HepG2 (cell line): Measurements from ENCODE around the gene ATP12A. TPM values are rescaled to one million over a fixed set of nuclear protein-coding genes. Genes with fewer than 3 reads are reported as not detected.

Experiments
- ATAC-seq: fragments of 200-7000 bp; cut with Tn5 transposase; 3 replicates; pipeline ENCODE4 v1.9.1; 2020; ENCODE audit warnings: mild to moderate bottlenecking, moderate library complexity
- BruUV-seq: library from RNA; stranded (reverse); fragments of 400-500 nt; replicated peaks from 2 replicates; lab custom pipeline; 2021; lab: Mats Ljungman, UMichigan
- CTCF ChIA-PET: fragments of 300-600 bp; formaldehyde crosslinking; extraction: SDS; loops from one replicate; lab custom pipeline; 2021; ENCODE audit warnings: low total read pairs, inconsistent platforms, low intra/inter-chr PET ratio; lab: Yijun Ruan, JAX
- POLR2A ChIA-PET: fragments of 350-600 bp; sonication (Branson Sonifier 250); formaldehyde crosslinking; loops from one replicate; lab custom pipeline; 2020; ENCODE audit warnings: antibody characterized with exemption, inconsistent platforms; lab: Yijun Ruan, JAX
- DNase-seq: peaks from one replicate; pipeline ENCODE4 v3.0.0-alpha.2; 2015; ENCODE audit warnings: low spot score
- FAIRE-seq: peaks from 3 replicates; lab custom pipeline; 2011; peaks lifted over from hg19 to GRCh38; lab: Jason Lieb, UNC
- H2AFZ ChIP-seq: one replicate; pipeline ENCODE4 v1.6.1; 2011; ENCODE audit warnings: low read length, inconsistent platforms
- H3K27ac ChIP-seq: fragments of 300-600 bp; 3 replicates; pipeline ENCODE4 v1.8.0; 2011; ENCODE audit warnings: mixed run types, mild to moderate bottlenecking, mixed read lengths, low read length, inconsistent platforms; ENCODE audit not compliant: insufficient read depth; ENCODE audit errors: extremely low read length
- H3K27me3 ChIP-seq, 2 experiments: fragments of 200-600 bp in 1 of 2; 2 replicates in 1 of 2; 3 replicates in 1 of 2; pipeline versions ENCODE4 v1.6.0 to v1.8.0; 2011; ENCODE audit warnings: low read length in 2 of 2, mild to moderate bottlenecking in 2 of 2, moderate library complexity in 2 of 2, inconsistent platforms in 1 of 2; ENCODE audit not compliant: insufficient read depth in 2 of 2, control insufficient read depth in 1 of 2
- H3K36me3 ChIP-seq, 2 experiments: fragments of 200-600 bp in 1 of 2; replicated peaks in 1 of 2; 2 replicates in 1 of 2; 3 replicates in 1 of 2; pipeline versions ENCODE4 v1.5.1 to v1.8.0; 2011; ENCODE audit warnings: low read length in 2 of 2, inconsistent platforms in 1 of 2; ENCODE audit not compliant: insufficient read depth in 2 of 2, control insufficient read depth in 1 of 2
- H3K4me1 ChIP-seq: 2 replicates; pipeline ENCODE4 v1.5.1; 2012; ENCODE audit warnings: low read length, inconsistent platforms; ENCODE audit not compliant: insufficient read depth
- H3K4me2 ChIP-seq: 2 replicates; pipeline ENCODE4 v1.6.0; 2011; ENCODE audit warnings: low read depth, low read length, inconsistent platforms
- H3K4me3 ChIP-seq, 3 experiments: fragments of 200-600 bp in 1 of 3; sonication (generic), shearing (Covaris generic) in 1 of 3; replicated peaks in 1 of 3; 2 replicates each; pipeline ENCODE4 v1.5.1; 2011 to 2016; ENCODE audit warnings: low read length in 3 of 3, inconsistent platforms in 2 of 3, low read depth in 2 of 3, mild to moderate bottlenecking in 2 of 3, control low read depth in 1 of 3, mixed read lengths in 1 of 3; ENCODE audit not compliant: insufficient read depth in 1 of 3
- H3K79me2 ChIP-seq: one replicate; pipeline ENCODE4 v1.6.1; 2011; ENCODE audit warnings: low read length, inconsistent platforms; ENCODE audit not compliant: insufficient read depth
- H3K9ac ChIP-seq: 2 replicates; pipeline ENCODE4 v1.6.0; 2011; ENCODE audit warnings: mild to moderate bottlenecking, low read depth, low read length, inconsistent platforms; ENCODE audit not compliant: insufficient read depth
- H3K9me3 ChIP-seq: 2 replicates; pipeline ENCODE4 v1.5.1; 2012; ENCODE audit warnings: mild to moderate bottlenecking, low read length
- H4K20me1 ChIP-seq: 2 replicates; pipeline ENCODE4 v1.6.0; 2011; ENCODE audit warnings: inconsistent platforms, mild to moderate bottlenecking, low read length, moderate library complexity; ENCODE audit not compliant: insufficient read depth
- HES4 ChIP-seq: sonication (generic); formaldehyde crosslinking; IDR thresholded peaks from 2 replicates; pipeline ENCODE4 v1.9.0; 2021; ENCODE audit warnings: mild to moderate bottlenecking, missing genetic modification reagents, borderline replicate concordance
- PHB2 ChIP-seq: fragments of 450-650 bp; IDR thresholded peaks from 2 replicates; pipeline ENCODE4 v1.6.1; 2018; ENCODE audit not compliant: partially characterized antibody
- RELA ChIP-seq: sonication (generic); formaldehyde crosslinking; IDR thresholded peaks from 2 replicates; pipeline ENCODE4 v1.4.0; 2020; ENCODE audit warnings: missing genetic modification reagents
- SAFB2 ChIP-seq: sonication (generic); formaldehyde crosslinking; IDR thresholded peaks from 2 replicates; pipeline ENCODE4 v1.5.1; 2020; ENCODE audit warnings: missing genetic modification reagents, low read depth, mild to moderate bottlenecking, borderline replicate concordance
- SRSF9 ChIP-seq: fragments of 200-400 bp; formaldehyde crosslinking; IDR thresholded peaks from 2 replicates; pipeline ENCODE4 v1.6.1; 2018; ENCODE audit warnings: borderline replicate concordance, mild to moderate bottlenecking, low read depth, low read length; ENCODE audit not compliant: insufficient read depth, poor library complexity, severe bottlenecking
- STAG1 ChIP-seq: sonication (generic); formaldehyde crosslinking; IDR thresholded peaks from 2 replicates; pipeline ENCODE4 v1.4.0; 2020; ENCODE audit warnings: missing genetic modification reagents
- WIZ ChIP-seq: sonication (generic); formaldehyde crosslinking; IDR thresholded peaks from 2 replicates; pipeline ENCODE4 v1.5.1; 2020; ENCODE audit warnings: mild to moderate bottlenecking, missing genetic modification reagents
- YY1 ChIP-seq: IDR thresholded peaks from 2 replicates; pipeline ENCODE4 v1.6.1; 2011; ENCODE audit warnings: low read length, low read depth, moderate library complexity, mild to moderate bottlenecking; ENCODE audit not compliant: insufficient read depth, insufficient replicate concordance
- ZNF10 ChIP-seq: sonication (generic); formaldehyde crosslinking; IDR thresholded peaks from 2 replicates; pipeline ENCODE4 v1.4.0; 2020; ENCODE audit warnings: mild to moderate bottlenecking, low read depth, missing genetic modification reagents, borderline replicate concordance
- ZNF343 ChIP-seq: sonication (generic); formaldehyde crosslinking; IDR thresholded peaks from 2 replicates; pipeline ENCODE4 v1.4.0; 2020; ENCODE audit warnings: mild to moderate bottlenecking, missing genetic modification reagents
- ZNF558 ChIP-seq: sonication (generic); formaldehyde crosslinking; IDR thresholded peaks from 2 replicates; pipeline ENCODE4 v1.9.0; 2022; ENCODE audit warnings: mild to moderate bottlenecking, missing genetic modification reagents, borderline replicate concordance
- ZNF563 ChIP-seq: sonication (generic); formaldehyde crosslinking; IDR thresholded peaks from 2 replicates; pipeline ENCODE4 v1.8.0; 2022; ENCODE audit warnings: mild to moderate bottlenecking, moderate library complexity, missing genetic modification reagents
- ZNF598 ChIP-seq: sonication (generic); formaldehyde crosslinking; IDR thresholded peaks from 2 replicates; pipeline ENCODE4 v1.5.1; 2020; ENCODE audit warnings: mild to moderate bottlenecking, missing genetic modification reagents, borderline replicate concordance
- ZNF674 ChIP-seq: sonication (generic); formaldehyde crosslinking; IDR thresholded peaks from 2 replicates; pipeline ENCODE4 v1.5.0; 2020; ENCODE audit warnings: low read depth, mild to moderate bottlenecking, missing genetic modification reagents
- WGBS: methylation state at CpG from one replicate; pipeline ENCODE4 v1.1.6; 2017; ENCODE audit warnings: low lambda C conversion rate; 5-methylcytosine and 5-hydroxymethylcytosine counted together
- in situ Hi-C: cut with HindIII; loops from 2 replicates; pipeline ENCODE4 v1.10.0; 2017; ENCODE audit warnings: low pct_unique_long_range_greater_than_20kb; ENCODE audit not compliant: extremely low pct_ligation_motif_present
- intact Hi-C: fragments of 100-400 bp; cut with micrococcal nuclease; formaldehyde crosslinking; loops from one replicate; pipeline ENCODE4 v1.10.0; 2022; ENCODE audit not compliant: unreplicated experiment
- polyA plus RNA-seq, 8 experiments: library from polyadenylated mRNA; depleted of rRNA in 3 of 8; stranded (reverse) in 7 of 8; unstranded in 1 of 8; fragments of >200 nt; fragmentation: Illumina TruSeq in 4 of 8; extraction: Trizol in 4 of 8; gene quantifications; 2 replicates each; pipeline versions ENCODE4 v1.2.1 to v1.2.3, GENCODE V29; 2011 to 2016; ENCODE audit warnings: low read depth in 4 of 8, missing spikeins in 1 of 8, mixed read lengths in 1 of 8; ENCODE audit not compliant: insufficient read depth in 1 of 8
- total RNA-seq, 5 experiments: library from RNA; depleted of rRNA; stranded (reverse); fragments of >200 nt; fragmentation: Illumina TruSeq; extraction: Trizol; gene quantifications; 2 replicates each; pipeline ENCODE4 v1.2.3, GENCODE V29; 2016; ENCODE audit warnings: low read depth in 1 of 5
- TF ChIP-seq, protein P1 (sequence below): IDR thresholded peaks from 2 replicates; pipeline ENCODE4 v1.6.1; 2012; ENCODE audit warnings: low read length, improper control_type of control experiment
- TF ChIP-seq, protein P2 (sequence below): sonication (generic); formaldehyde crosslinking; IDR thresholded peaks from 2 replicates; pipeline ENCODE4 v1.4.0; 2020; ENCODE audit warnings: missing genetic modification reagents

Gene ATP12A
- total and polyA plus RNA-seq, 2 of the 13 experiments (the other 11 are each of a cell fraction or from before 2014, with no cell fraction given) = not detected

DNA sequence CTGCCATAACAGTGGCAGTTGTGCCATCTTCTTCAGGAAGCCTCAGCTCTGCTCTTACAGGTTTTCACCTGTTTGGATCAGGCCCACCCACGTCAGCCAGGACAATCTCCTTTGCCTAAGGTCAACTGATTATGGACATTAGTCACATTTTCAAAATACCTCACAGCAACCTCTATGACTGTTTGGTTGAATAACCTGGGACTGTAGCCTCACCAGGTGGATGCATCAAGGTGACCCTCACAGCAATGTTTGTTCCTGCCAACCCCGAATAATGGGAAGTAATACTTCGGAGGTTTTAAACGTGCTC lies 17.2 kb upstream of the ATP12A start:
- peaks cover 0 to 13% of the 10 kb centered on the region in 2 experiments; a peak in 2 of 5 replicates for H3K27me3 ChIP-seq
- H3K4me1 ChIP-seq = no peaks in the 10 kb centered on the region
- H4K20me1 ChIP-seq = no peaks in the 10 kb centered on the region
- TF ChIP-seq ZNF674 = no peak
- 12% methylated on average over 4 of the region's 4 CpGs for WGBS
- POLR2A ChIA-PET = no interaction called here
- no peaks in the 10 kb centered on the region for H3K79me2 ChIP-seq
- intact Hi-C loops = no loop called here
- H2AFZ ChIP-seq = no peak overlapping the region
- FAIRE-seq (no peak), DNase-seq (no peak), ATAC-seq (no peak)
- no TSS peak for BruUV-seq
- no peaks in the 10 kb centered on the region for H3K36me3 ChIP-seq
- no peak overlapping the region for H3K4me3 ChIP-seq
- no peak overlapping the region for H3K9ac ChIP-seq
- H3K9me3 ChIP-seq = no peaks in the 10 kb centered on the region
- in situ Hi-C loops = no loop called here
- H3K4me2 ChIP-seq = no peak overlapping the region
- CTCF ChIA-PET = no interaction called here
- no peak overlapping the region for H3K27ac ChIP-seq

DNA sequence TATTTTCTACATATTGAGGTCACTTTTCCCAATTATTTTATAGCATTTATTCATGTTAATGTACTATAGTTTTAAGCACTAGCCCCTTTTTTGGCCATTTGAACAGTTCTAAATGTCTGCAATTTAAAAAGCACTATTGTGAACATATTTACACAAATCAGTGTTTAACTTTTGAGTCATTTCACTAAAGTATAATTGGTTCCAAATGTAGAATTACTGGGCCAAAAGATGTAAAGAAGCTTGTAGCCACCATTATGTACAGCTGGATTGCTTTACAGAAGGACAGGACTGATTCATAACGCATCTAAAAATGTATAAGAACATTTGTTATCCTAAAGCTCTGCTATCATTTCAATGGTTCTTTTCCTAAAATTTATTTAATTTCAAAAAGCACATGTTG lies 16.6 kb upstream of the ATP12A start:
- Histone ChIP-seq H4K20me1 (no peaks in the 10 kb centered on the region), H3K36me3 (no peaks in the 10 kb centered on the region), H3K4me3 (no peak overlapping the region), H3K4me2 (no peak overlapping the region), H3K4me1 (no peaks in the 10 kb centered on the region), H3K9ac (no peak overlapping the region), H2AFZ (no peak overlapping the region), H3K27ac (no peak overlapping the region), H3K79me2 (no peaks in the 10 kb centered on the region), H3K27me3 (peaks cover 2 to 18% of the 10 kb centered on the region in 2 experiments; a peak in 3 of 5 replicates), H3K9me3 (no peaks in the 10 kb centered on the region)
- WGBS = 0% methylated on average over 1 of the region's 1 CpG
- FAIRE-seq = no peak
- in situ Hi-C loops = no loop called here
- ATAC-seq = no peak
- intact Hi-C loops = no loop called here
- ChIA-PET POLR2A (no interaction called here), CTCF (no interaction called here)
- BruUV-seq = no TSS peak
- no peak for DNase-seq
- no peak for TF ChIP-seq YY1
- TF ChIP-seq SRSF9 = no peak
- TF ChIP-seq WIZ (CRISPR knock-in tag) = no peak
- no peak for TF ChIP-seq RELA
- TF ChIP-seq ZNF10 (CRISPR knock-in tag) = no peak
- TF ChIP-seq ZNF343 = no peak
- no peak for TF ChIP-seq ZNF563
- no peak for TF ChIP-seq ZNF598 (CRISPR knock-in tag)
- no peak for TF ChIP-seq SAFB2 (CRISPR knock-in tag)
- TF ChIP-seq, protein P1, sequence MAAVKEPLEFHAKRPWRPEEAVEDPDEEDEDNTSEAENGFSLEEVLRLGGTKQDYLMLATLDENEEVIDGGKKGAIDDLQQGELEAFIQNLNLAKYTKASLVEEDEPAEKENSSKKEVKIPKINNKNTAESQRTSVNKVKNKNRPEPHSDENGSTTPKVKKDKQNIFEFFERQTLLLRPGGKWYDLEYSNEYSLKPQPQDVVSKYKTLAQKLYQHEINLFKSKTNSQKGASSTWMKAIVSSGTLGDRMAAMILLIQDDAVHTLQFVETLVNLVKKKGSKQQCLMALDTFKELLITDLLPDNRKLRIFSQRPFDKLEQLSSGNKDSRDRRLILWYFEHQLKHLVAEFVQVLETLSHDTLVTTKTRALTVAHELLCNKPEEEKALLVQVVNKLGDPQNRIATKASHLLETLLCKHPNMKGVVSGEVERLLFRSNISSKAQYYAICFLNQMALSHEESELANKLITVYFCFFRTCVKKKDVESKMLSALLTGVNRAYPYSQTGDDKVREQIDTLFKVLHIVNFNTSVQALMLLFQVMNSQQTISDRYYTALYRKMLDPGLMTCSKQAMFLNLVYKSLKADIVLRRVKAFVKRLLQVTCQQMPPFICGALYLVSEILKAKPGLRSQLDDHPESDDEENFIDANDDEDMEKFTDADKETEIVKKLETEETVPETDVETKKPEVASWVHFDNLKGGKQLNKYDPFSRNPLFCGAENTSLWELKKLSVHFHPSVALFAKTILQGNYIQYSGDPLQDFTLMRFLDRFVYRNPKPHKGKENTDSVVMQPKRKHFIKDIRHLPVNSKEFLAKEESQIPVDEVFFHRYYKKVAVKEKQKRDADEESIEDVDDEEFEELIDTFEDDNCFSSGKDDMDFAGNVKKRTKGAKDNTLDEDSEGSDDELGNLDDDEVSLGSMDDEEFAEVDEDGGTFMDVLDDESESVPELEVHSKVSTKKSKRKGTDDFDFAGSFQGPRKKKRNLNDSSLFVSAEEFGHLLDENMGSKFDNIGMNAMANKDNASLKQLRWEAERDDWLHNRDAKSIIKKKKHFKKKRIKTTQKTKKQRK = no peak
- no peak for TF ChIP-seq PHB2
- TF ChIP-seq HES4 = no peak
- TF ChIP-seq, protein P2, sequence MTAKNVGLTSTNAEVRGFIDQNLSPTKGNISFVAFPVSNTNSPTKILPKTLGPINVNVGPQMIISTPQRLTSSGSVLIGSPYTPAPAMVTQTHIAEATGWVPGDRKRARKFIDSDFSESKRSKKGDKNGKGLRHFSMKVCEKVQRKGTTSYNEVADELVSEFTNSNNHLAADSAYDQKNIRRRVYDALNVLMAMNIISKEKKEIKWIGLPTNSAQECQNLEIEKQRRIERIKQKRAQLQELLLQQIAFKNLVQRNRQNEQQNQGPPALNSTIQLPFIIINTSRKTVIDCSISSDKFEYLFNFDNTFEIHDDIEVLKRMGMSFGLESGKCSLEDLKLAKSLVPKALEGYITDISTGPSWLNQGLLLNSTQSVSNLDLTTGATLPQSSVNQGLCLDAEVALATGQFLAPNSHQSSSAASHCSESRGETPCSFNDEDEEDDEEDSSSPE (CRISPR knock-in tag) = no peak
- TF ChIP-seq ZNF558 (CRISPR knock-in tag) = no peak
- TF ChIP-seq STAG1 (CRISPR knock-in tag) = no peak
